Amniotic epithelial cell (primary cell): ENCODE measurements around the gene EEF1G.
"Not testable (repeated sequence)": the region's sequence is repeated elsewhere in the genome, so short reads cannot be mapped to it uniquely, and the experiment has no call there.

ENCODE experiments used
- DNase-seq: peaks from one replicate; pipeline ENCODE4 v3.0.0-alpha.2; 2010; ENCODE audit warnings: low read depth

EEF1G gene

DNA sequence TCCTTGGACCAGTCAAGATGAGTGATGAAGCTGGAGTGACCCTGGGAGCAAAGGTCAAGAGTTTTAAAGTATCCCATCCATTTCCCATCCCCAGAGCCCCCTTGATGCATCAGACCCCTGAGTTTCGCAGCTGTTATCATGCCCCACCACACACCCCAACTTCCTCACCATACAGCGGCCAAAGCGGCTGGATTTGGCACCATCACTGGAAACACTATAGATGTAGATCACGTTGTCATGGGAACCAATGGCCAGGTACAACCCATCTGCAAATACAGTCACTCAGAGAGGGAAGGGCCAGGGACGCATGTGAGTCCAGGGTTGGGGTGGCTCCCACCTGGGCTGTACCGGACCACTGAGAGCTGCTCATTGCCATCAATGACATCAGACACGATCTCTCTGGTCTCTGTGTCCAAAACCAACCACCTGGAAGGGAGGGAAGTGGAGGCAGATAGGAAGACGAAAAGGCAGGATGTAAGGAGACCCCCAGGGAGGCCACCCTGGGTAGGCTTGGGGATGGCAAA, 30.1 kb upstream of the EEF1G start:
- no peak for DNase-seq

DNA sequence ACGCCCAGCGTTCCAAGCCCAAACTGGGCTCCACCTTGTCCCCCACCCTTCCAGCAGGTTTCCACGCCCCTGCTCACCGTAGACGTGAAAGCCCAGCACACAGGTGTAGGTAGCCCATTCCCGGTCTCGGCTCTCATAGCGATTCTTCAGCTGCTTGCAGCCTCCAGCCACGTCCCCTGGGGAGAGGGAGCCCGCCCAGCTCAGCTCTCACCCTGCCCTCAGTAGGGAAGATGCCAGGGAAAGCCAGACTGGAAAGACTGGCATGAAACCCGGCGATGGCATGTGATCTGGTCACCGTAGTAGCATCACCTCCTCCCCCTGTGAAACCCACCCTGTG, 29.3 kb upstream of the EEF1G start:
- no peak for DNase-seq

DNA sequence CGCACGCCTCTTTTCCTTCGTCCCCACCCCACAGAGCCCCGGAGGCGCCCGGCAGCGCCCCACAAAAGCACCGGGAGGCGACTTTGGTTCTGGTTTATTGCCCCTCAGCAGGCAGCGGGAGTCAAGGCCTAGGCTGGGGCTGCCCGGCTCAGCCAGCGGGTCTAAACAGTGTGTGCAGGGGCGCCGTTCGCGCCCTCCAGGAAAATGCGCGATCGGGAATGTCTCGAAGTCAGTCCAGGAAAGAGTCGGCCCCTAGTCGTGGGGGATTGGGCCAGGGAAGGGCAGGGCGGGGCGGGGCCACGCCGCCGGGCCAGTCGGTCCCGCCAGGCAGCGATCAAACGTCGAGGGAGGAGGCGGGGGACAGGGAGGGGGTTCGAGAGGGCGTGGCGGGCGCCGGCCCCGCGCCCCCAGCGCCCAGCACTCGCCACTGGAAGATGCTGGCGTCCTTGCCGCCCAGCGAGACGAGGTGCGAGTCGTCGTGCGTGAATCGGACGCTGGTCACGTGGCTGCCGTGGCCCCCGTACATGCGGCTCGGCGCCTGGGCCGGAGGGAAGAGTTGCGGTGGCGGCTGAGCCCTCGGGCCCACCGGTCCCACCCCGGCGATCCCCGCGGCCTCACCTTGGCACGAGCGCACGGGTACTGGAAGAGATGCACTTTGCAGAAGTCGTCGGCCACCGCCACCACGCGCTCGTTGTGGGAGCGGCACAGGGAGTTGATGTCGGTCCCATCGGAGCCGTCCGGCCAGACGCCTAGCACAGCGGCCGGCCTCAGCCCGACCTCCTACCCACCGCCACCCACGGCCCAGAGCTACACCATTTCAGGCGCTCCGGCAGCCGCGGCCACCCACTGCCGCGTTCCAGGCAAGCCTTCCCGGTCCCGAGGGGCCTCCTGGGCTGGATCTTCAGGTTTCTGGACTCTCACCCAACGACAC, 28.7 kb upstream of the EEF1G start:
- DNase-seq = peak; percentile 67

DNA sequence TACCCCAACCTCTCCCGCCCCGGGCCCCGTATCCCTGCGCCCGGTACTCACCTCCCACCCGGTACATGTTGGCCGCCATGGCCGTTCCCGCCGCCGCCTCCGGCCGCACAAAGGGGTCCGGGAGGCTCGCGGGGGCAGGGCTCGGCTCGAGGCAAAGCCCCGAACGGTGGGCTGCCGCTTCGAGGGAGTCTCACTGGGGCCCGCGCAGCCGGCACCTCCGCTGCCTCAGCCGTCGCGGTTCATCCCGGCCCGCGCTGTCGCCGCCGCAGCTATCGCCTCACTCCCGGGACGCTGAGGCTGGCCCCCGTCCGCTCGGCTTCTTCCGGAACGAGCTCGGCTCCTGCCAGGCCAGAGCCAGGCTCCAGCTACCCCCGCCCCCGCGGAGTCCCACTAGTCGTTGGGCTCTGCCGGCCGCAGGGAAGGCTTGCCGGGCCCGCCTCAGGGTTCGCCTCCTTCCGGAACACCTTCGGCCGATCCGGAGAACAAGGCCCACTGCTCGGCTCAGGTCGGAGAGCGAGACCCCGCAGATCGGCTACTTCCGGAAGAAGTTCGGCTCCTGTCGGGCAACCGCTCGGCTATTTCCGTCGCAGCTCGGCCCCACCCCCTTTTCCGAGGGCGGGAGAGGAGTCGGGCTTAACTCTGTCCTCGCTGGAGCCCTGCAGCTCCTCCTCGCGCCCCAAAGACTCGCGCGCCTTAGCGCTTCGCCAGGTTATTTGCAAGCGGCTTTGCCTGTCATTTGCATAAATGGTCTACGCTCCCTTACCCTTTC, 27.9 kb upstream of the EEF1G start, which contains the start of gene MTA2:
Gene MTA2 (minus strand): TSS at position 494 of the 769 bp plus-strand sequence. CDS start 415 bp downstream, at position 79.
- peak; percentile 95 for DNase-seq

DNA sequence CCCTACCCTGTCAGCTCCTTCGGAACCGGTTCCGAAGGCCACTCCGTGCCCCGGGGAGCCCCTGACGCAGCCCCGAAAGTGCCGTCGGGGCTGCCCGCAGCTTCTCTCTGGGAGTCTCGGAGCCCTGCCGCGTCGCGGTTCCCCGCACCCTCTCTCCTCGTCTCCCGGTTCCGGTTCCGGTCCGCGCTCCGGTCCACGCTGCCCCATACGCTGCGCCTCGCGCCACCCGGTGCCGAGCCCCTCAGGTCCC, 27.4 kb upstream of the EEF1G start:
- no peak for DNase-seq

DNA sequence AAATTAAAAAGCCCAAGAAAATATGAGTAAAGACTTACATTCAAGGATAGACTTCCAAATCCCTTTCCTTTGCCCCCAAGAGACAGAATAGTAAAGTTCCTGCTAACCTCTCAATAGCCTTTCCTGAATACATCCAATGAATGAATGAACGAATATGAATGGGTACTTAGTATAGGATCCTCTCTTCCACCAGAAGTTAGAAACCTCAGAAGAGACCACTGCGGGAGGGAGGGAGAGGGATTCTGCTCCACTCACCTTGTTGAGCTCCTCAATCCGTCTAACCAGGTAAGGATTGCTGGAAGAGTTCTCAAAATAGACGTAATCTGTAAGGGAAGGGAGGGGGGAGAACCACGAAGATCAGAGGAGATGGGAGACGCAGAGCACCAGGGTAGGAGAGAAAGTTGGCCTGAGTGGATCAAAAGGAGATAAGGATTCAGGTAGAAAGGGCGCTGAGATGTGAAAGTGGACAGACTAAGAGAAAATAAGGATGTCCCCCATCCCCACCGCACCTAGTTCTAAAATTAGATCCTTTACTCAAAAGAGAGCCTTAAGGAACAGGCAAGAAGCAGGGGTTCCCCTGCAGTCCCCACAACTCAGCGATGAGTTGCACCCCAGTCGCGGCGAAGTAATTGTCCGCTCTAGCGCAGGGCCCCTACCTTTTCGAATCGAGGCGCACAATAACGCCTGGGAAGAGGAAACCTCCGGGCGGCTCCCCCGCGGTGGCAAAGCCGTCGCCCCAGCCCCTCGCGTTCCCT, 26.9 kb upstream of the EEF1G start:
- no peak for DNase-seq

DNA sequence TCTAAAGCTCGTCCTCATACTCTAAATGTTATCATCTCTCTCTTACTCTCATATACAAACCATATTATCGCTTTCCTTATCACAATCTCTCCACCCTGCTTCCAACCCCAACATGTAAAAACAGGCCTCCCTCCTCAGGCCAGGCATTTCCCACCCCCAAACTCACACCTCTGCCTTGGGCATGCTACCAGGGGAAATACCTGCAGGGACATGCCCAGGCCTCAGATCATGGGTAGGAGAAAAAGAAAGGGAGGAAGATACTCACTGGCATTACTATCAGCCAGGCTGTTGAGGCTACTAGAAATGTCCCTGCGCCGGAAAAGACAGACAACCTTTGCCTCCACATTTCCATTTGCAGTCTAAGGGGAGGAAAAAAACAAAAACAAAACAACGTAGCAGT, 26.2 kb upstream of the EEF1G start:
- DNase-seq = no peak

DNA sequence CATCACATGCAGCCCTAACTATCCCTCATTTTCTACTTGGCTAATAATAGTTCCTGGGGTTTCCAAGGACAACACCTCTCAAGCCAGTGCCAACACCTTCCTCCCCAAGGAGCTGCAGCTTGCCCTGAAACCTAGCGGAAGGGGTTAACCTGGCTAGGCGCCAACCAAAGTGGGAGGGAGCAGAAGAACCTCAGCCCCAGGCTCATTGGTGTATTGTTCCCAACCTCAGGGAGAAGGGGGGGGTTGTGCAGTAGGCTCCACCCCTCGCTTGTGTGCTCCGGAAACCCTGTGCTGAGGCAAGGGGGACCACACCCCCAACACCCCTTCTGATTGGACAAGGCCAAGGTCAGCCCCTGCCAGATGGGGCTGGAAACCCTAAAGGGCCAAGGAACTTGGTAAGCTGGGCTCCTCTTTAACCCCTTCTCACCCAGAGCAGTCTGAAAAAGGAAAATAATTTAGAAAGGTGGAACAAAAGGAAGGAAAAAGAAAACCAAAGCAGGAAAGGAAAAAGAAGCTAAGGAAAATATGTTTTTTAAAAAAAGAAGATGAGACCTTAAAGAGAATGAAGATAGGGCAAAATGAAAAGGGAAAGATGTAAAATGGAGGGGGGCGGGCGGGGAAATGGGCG, 25.5 kb upstream of the EEF1G start:
- peak; percentile 99 for DNase-seq

DNA sequence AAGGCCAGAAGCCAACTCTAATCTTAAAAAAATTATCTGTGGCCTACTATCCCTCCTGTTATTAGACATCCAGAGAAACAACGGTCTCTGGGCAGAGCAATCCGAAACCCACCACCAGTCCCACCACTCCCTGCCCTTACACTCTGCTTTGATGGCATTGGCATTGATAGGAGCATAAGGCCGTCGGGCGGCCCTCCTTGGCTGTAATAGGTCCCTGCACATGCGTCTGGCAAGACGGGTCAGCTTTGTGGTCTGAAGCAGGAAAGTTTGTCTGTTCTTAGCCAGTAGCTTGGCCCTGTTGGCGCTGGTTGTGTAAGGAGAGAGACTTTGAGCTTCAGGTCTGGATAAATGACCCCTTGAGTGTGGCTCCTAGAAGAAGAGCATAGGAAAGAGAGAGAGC, 21.4 kb upstream of the EEF1G start:
- no peak for DNase-seq

DNA sequence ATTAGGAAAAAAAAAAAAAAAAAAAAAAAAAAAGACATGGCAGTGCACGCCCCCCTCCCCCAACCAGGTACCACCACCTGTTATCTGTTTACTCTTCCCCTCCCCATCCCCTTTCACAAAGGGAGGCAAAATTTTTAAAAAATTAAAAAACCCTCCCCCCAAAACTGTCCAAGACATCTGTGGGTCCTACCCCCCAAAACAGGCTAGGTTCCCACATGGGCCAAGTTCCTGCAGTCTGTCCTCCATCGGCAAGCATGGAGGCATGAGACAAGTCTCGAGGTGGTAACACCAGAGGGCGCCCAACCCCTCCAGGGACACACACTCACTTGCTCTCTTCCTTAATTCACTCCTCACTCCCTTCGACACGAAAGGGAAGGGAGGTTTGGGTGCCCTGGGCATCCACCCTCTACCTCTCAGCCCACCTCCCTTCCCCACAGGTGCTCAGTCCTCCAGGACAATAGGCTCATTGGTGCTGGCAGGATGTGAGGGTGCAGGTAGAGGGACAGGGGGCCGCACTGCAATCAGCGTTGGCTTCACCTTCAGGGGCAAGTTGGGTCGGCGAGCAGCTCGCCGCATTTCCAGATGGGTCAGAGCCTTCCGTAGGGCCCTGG, 19.8 kb upstream of the EEF1G start:
- peak; percentile 76 for DNase-seq

DNA sequence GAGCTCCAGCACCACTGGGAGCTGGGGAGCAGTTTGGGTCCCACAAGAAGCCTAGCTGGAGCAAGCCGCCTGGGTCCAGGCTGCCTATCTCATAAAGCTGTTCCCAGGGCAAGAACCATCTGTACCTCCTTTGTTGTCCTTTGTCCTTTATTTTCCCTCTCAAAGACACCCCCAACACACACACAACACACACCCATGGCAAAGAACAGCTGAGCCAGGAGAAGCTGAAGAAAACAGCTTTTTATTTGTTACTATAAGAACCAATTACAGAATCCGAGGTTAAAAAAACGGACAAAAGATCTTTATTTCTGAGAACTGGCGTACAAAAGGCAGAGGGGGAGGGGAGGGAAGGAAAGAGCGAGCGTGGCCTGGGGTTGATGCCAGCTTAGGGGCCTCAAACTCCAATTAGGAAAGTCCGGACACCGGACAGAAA, 19.3 kb upstream of the EEF1G start:
- DNase-seq = no peak

DNA sequence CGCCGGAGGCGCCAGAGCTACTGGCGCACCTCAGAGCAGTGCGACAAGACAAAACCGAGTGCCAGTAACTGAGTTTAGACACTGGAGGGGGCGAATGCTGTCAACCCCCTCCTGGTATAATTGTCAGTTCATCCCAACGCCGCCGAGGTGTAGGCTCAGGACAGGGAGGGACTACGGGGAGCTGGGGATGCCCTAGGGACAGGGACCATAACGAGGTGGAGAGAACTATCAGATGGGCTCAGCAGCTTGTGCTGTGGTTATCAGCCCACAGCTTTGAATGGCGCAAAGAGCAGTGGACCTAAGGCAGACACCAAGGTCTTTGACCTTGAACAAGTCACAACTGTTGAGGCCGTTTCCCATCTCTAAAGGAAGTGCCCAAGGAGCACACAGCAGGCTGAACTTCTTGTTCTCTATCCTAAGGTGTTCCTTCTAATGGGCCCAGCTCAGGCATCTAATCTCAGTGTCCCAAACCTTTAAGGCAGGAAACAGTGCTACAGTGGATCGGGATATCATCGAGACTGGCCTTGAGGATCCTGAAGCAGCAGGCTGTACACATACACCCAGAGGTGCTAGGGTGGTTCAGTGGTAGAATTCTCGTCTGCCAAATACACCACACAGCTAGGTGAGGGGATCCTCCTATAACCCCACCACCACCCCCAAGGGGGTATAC, 18.6 kb upstream of the EEF1G start:
- no peak for DNase-seq

DNA sequence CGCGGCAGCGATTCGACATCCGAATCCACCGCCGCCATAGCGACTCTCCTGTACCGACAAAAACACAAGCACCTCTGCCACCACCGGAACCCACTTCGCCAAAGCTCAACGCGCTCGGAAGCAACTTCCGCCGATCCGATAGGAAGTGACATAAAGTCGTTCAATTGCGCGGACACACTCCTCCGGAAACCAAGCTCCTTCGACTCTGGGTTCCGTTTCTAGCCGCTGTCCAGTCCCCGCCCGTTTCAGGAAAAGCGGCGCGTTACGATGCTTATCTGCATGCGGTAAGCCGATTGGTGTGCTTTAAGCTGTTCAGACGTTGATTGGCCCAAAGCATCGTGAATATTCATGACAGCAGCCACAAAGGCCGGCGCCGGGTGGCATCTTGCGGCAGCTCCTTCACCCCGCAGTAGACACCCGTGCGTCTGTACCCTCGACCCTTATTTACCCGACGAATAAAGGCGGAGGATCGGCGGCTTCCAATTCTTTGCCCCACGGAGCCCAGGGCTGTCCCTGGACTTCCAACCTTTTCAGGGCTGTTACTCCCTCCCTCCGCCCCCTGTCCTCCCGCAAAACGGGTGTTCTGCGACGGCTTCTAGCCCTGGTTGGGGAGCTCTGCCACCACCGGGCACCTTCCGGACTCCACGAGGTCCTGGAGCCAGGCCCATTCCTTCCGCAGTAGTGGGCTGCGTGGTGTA, 17.9 kb upstream of the EEF1G start, which contains the start of gene TUT1:
Gene TUT1 (minus strand): TSS at position 76 of the 698 bp plus-strand sequence. CDS start 38 bp downstream, at position 38.
- DNase-seq = peak; percentile 99

DNA sequence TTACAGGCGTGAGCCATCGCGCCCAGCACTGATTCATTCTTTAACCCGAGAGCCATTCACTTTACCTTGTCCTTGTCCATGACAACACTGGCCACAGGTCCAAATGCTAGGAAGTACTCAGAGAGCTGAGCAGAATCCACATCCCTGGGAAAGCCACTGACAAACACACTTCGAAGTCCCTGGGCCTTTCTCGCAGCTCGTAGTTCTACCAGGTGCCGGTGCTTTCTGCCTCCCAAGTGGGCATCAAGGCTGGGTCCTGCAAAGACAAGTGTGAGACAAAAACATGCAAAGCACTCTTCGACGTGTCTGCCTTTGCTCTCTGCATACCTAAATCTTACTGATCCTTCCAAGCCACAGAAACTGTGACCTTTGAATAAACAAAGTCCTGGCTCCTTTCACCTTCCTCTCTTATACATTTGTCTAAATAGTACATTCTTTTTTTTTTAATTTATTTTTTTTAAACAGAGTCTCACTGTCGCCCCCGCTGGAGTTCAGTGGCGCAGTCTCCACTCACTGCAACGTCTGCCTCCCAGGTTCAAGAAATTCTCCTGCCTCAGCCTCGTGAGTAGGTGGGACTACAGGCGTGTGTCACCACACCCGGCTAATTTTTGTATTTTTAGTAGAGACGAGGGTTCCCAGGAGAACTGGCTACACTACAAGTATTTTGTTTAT, 15.4 kb upstream of the EEF1G start:
- DNase-seq = no peak

DNA sequence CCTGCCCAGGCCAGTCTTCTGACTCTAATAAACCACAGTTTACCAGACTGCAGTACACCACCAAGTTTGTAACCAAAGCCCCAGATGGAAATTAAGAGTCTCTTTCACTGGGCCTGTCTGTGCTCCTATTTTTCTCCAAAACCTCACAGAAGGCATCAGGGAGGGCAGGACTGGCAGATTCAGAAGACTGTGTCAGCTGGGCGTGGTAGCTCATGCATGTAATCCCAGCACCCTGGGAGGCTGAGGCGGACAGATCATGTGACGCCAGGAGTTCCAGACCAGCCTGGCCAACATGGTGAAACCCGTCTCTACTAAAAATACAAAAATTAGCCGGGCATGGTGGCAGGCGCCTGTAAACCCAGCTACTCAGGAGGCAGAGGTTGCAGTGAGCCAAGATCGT, 11.7 kb upstream of the EEF1G start:
- DNase-seq = not testable (repeated sequence)

DNA sequence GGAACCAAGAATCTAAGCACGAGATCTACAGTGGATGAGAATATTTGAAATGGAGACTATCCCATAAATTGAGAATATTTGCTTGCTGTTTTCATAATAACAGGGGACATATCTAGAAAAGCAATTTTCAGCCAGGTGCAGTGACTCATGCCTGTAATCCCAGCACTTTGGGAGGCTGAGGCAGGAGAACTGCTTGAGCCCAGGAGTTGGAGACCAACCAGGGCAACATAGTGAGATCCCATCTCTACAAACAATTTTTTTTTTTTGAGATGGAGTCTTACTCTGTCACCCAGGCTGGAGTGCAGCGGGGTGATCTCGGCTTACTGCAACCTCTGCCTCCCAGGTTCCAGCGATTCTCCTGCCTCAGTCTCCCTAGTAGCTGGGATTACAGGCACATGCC, 8.0 kb upstream of the EEF1G start:
- DNase-seq = not testable (repeated sequence)

DNA sequence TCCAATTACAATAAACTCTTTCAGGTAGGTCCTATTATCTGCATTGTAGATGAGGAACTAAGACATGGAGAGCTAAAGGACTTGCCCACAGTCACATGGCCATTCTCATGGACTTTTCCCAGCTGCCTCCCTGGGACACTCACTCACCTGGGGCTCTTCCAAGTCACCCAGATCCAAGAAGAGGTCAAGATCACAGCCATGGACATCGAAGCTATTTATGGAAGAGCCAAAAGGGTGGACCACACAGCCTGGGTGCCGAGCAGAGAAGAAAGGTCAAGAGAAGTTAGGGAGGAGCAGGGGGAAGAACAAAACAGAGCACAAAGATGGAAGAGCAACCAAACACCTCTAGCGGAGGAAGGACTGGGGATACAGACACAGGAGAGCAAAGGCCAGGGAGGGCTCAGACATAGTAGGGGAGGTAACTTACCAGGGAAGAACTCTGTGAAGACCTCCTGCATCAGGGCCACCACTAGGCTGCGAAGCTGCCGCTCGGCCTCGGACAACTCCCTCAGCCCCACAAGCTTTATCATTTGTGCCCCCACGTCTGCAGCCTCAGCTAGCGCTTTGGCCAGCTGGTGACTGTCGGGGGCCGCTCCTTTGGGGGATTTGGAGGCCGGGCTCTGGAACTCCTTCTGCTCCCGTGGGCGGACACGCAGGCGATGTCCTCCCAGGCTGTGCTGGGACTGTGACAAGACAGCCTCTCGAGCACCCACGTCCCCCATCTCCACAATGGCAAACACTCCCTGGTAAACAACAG, 7.4 kb upstream of the EEF1G start:
- no peak for DNase-seq

DNA sequence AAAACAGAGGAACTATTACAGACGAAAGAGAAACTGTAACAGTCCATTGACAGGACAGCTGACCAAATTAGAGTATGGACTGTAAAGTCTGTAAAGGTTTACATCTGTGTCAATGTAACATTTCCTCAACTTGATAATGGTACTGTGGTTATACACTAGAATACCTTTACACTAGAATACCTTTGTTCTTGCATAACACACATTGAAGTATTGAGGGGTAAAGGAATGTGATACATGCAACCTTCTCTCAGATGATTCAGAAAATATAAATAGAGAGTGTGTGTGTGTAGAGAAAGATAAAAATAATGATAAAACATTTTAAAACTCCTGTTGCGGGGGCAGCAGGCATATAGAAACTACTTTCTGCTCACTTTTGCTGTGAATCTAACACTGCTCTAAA, 5.6 kb upstream of the EEF1G start:
- DNase-seq = no peak

DNA sequence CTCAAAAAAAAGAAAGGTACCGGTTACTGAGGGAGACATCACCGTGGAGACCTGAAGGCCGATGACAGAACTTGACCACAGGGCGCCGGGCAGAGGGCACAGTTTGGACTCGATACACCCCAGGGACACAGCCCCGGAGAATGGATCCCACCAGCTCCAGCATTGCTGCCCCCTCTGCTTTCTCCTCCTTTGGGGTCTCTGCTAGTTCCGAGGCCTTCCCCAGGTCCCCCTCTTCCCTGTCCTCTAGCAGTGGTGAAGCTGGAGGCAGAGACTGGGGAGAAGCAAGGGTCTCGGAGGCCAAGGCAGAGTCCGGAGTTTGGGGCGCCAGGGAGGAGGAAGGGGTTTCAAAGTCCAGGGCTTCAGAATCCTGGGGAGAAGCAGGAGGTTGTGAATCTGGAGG, 4.8 kb upstream of the EEF1G start:
- DNase-seq = no peak
